Prostate gland (tissue), 2 donors: Measurements from ENCODE around the gene RECK.

Source experiments
- POLR2A ChIP-seq: fragments of 450-650 bp; IDR thresholded peaks from one replicate; pipeline ENCODE4 v1.6.1; 2016; ENCODE audit warnings: antibody characterized with exemption, mild to moderate bottlenecking
- POLR2AphosphoS5 ChIP-seq: sonication (generic); formaldehyde crosslinking; IDR thresholded peaks from one replicate; pipeline ENCODE4 v1.6.1; 2017; ENCODE audit warnings: antibody characterized with exemption
- TF ChIP-seq, protein P1 (sequence below), 4 experiments: fragments of 200-600 bp in 2 of 4; fragments of 450-650 bp in 2 of 4; sonication (generic) in 2 of 4; IDR thresholded peaks; 1 replicate in 3 of 4; 2 replicates in 1 of 4; pipeline ENCODE4 v1.5.1; 2016 to 2019; ENCODE audit warnings: antibody characterized with exemption in 4 of 4, mild to moderate bottlenecking in 2 of 4, moderate library complexity in 2 of 4

DNA sequence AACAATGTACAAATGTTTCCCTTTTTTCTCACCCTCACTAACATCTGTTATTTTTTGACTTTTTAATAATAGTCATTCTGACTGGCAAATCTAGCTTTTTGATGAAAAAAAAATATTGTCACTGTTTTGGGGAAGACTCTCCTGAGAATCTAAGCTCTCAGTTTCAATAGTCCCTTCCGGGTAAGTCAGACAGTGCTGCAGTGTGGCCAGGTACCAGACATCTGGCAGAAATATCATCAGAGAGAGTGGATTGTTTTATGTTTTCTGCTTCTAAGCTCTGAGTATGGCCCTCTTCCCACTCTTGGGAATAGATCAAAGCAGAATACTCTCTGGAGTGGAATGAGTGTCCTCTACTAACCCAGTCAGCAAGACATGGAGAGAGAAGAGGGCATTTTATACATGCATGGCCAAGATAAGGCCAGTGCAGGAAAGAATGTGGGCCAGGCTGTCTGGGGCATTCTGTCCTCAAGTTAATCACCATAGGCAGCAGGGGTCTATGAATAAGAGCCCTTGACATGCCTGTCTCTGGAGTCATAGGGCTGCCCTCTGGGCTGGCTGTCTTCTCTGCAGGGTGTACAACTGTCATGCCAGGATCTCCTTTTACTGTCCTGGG is 40.2 kb upstream of the RECK start:
- TF ChIP-seq POLR2A = no peak
- no peak for TF ChIP-seq POLR2AphosphoS5
- TF ChIP-seq, protein P1, sequence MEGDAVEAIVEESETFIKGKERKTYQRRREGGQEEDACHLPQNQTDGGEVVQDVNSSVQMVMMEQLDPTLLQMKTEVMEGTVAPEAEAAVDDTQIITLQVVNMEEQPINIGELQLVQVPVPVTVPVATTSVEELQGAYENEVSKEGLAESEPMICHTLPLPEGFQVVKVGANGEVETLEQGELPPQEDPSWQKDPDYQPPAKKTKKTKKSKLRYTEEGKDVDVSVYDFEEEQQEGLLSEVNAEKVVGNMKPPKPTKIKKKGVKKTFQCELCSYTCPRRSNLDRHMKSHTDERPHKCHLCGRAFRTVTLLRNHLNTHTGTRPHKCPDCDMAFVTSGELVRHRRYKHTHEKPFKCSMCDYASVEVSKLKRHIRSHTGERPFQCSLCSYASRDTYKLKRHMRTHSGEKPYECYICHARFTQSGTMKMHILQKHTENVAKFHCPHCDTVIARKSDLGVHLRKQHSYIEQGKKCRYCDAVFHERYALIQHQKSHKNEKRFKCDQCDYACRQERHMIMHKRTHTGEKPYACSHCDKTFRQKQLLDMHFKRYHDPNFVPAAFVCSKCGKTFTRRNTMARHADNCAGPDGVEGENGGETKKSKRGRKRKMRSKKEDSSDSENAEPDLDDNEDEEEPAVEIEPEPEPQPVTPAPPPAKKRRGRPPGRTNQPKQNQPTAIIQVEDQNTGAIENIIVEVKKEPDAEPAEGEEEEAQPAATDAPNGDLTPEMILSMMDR (IDR thresholded peaks at IDR 0.05) = no peak
